ENCODE results near the gene NAA30.

Gene NAA30

GRCh38 chr14:57408037-57408436 lies 17.7 kb downstream of the NAA30 start:
- TF ChIP-seq CTCF (IDR thresholded peaks at IDR 0.05; ENCODE audit: low read depth, low read length): no peak
- DNase-seq (ENCODE audit: low read depth, low spot score): no peak
- in situ Hi-C loops (cut with HindIII; ENCODE audit: low sequenced_read_pairs): no loop called here

GRCh38 chr14:57408634-57409033 lies 18.2 kb downstream of the NAA30 start:
- no peak for DNase-seq (ENCODE audit: low read depth, low spot score)
- TF ChIP-seq CTCF (IDR thresholded peaks at IDR 0.05; ENCODE audit: low read depth, low read length): no peak
- in situ Hi-C loops (cut with HindIII; ENCODE audit: low sequenced_read_pairs): no loop called here
- H3K4me3 ChIP-seq (ENCODE audit: low read depth, low read length): no peak overlapping the region

More at GRCh38 chr14:57408037-57408436, 17.7 kb downstream of the NAA30 start:
- H3K4me3 ChIP-seq (ENCODE audit: low read depth, low read length): no peak overlapping the region

- no peak for TF ChIP-seq CTCF (IDR thresholded peaks at IDR 0.05; ENCODE audit: low read depth, low read length)
- in situ Hi-C loops (cut with HindIII; ENCODE audit: low sequenced_read_pairs): no loop called here
- no peak for DNase-seq (ENCODE audit: low read depth, low spot score)
- no peak overlapping the region for H3K4me3 ChIP-seq (ENCODE audit: low read depth, low read length)
These were observed 22.0 kb downstream of the NAA30 start for GRCh38 chr14:57412341-57412740.

GRCh38 chr14:57413849-57414248 lies 23.5 kb downstream of the NAA30 start:
- no peak overlapping the region for H3K4me3 ChIP-seq (ENCODE audit: low read depth, low read length)
- in situ Hi-C loops (cut with HindIII; ENCODE audit: low sequenced_read_pairs): no loop called here
- no peak for DNase-seq (ENCODE audit: low read depth, low spot score)
- TF ChIP-seq CTCF (IDR thresholded peaks at IDR 0.05; ENCODE audit: low read depth, low read length): no peak

GRCh38 chr14:57417228-57417627 lies 26.8 kb downstream of the NAA30 start:
- DNase-seq (ENCODE audit: low read depth, low spot score): no peak
- no peak for TF ChIP-seq CTCF (IDR thresholded peaks at IDR 0.05; ENCODE audit: low read depth, low read length)
- in situ Hi-C loops (cut with HindIII; ENCODE audit: low sequenced_read_pairs): no loop called here
- no peak overlapping the region for H3K4me3 ChIP-seq (ENCODE audit: low read depth, low read length)

- in situ Hi-C loops (cut with HindIII; ENCODE audit: low sequenced_read_pairs): no loop called here
- H3K4me3 ChIP-seq (ENCODE audit: low read depth, low read length): no peak overlapping the region
- TF ChIP-seq CTCF (IDR thresholded peaks at IDR 0.05; ENCODE audit: low read depth, low read length): no peak
- DNase-seq (ENCODE audit: low read depth, low spot score): no peak
These were observed 28.6 kb downstream of the NAA30 start for GRCh38 chr14:57418999-57419398.

GRCh38 chr14:57420033-57420432 lies 29.6 kb downstream of the NAA30 start:
- no peak overlapping the region for H3K4me3 ChIP-seq (ENCODE audit: low read depth, low read length)
- no peak for DNase-seq (ENCODE audit: low read depth, low spot score)
- in situ Hi-C loops (cut with HindIII; ENCODE audit: low sequenced_read_pairs): no loop called here
- TF ChIP-seq CTCF (IDR thresholded peaks at IDR 0.05; ENCODE audit: low read depth, low read length): no peak
